GM15510 (cell line): ENCODE data around the gene MYO1D.

Source experiments
- POLR2A ChIP-seq: IDR thresholded peaks from 3 replicates; pipeline ENCODE4 v1.6.1; 2011; ENCODE audit warnings: borderline replicate concordance; ENCODE audit not compliant: insufficient read length; ENCODE audit errors: extremely low read depth

Gene MYO1D

GRCh38 chr17:32591405-32591804, 285.5 kb downstream of the MYO1D start:
- TF ChIP-seq POLR2A = no peak

- no peak for TF ChIP-seq POLR2A
These were observed 285.9 kb downstream of the MYO1D start for GRCh38 chr17:32590974-32591373.

GRCh38 chr17:32588982-32589381, 287.9 kb downstream of the MYO1D start:
- TF ChIP-seq POLR2A = no peak

- no peak for TF ChIP-seq POLR2A
These were observed 288.8 kb downstream of the MYO1D start for GRCh38 chr17:32588135-32588534.

GRCh38 chr17:32586666-32587065, 290.3 kb downstream of the MYO1D start:
- TF ChIP-seq POLR2A = no peak

GRCh38 chr17:32584792-32585191, 292.1 kb downstream of the MYO1D start:
- TF ChIP-seq POLR2A = no peak

- TF ChIP-seq POLR2A = no peak
These were observed 293.9 kb downstream of the MYO1D start for GRCh38 chr17:32583053-32583452.

- no peak for TF ChIP-seq POLR2A
These were observed 301.1 kb downstream of the MYO1D start for GRCh38 chr17:32575852-32576251.

GRCh38 chr17:32570081-32570396, 306.9 kb downstream of the MYO1D start:
- TF ChIP-seq POLR2A = no peak

GRCh38 chr17:32569171-32570080, 307.5 kb downstream of the MYO1D start:
- no peak for TF ChIP-seq POLR2A

- TF ChIP-seq POLR2A = no peak
These were observed 308.2 kb downstream of the MYO1D start for GRCh38 chr17:32568705-32569104.

- TF ChIP-seq POLR2A = no peak
These were observed 309.4 kb downstream of the MYO1D start for GRCh38 chr17:32567511-32567910.

GRCh38 chr17:32567086-32567485, 309.8 kb downstream of the MYO1D start:
- no peak for TF ChIP-seq POLR2A

- no peak for TF ChIP-seq POLR2A
These were observed 310.6 kb downstream of the MYO1D start for GRCh38 chr17:32566303-32566702.

- no peak for TF ChIP-seq POLR2A
These were observed 311.5 kb downstream of the MYO1D start for GRCh38 chr17:32565401-32565800.

GRCh38 chr17:32564325-32564724, 312.6 kb downstream of the MYO1D start:
- TF ChIP-seq POLR2A = no peak
